HG02763 (cell line): Measurements from ENCODE around the gene XAGE1A.
"Not testable (repeated sequence)": the region's sequence is repeated elsewhere in the genome, so short reads cannot be mapped to it uniquely, and the experiment has no call there.

ENCODE experiments used
- ATAC-seq: cut with Tn5 transposase; IDR thresholded peaks from one replicate; pipeline ENCODE4 v1.9.1; 2021; ENCODE audit warnings: mild to moderate bottlenecking, moderate library complexity; ENCODE audit not compliant: unreplicated experiment

Gene XAGE1A, protein sequence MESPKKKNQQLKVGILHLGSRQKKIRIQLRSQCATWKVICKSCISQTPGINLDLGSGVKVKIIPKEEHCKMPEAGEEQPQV

DNA sequence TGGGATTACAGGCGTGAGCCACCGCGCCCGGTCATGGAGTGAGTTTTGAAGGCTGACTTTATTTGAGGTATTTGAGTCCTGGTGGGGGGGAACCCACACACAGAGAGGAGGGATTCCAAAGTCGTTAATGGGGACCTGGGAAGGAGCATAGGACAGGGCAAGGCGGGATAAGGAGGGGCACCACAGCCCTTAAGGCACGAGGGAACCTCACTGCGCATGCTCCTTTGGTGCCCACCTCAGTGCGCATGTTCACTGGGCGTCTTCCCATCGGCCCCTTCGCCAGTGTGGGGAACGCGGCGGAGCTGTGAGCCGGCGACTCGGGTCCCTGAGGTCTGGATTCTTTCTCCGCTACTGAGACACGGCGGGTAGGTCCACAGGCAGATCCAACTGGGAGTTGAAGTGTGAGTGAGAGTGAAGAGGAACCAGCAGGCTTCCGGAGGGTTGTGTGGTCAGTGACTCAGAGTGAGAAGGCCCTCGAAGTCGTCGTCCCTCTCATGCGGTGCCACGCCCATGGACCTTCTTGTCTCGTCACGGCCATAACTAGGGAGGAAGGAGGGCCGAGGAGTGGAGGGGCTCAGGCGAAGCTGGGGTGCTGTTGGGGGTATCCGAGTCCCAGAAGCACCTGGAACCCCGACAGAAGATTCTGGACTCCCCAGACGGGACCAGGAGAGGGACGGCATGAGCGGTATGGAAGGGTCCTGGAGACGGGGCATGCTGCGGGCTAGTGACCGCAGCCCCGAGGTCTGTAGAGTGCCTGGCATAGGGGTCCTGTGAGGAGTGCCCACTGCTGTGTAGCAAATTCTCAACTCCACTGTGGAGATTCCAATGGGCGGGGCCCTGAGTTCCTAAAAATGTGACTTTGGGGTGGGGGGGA is at the start of gene XAGE1A:
Gene XAGE1A, plus strand, starts transcription at position 264 of the 874 bp plus-strand sequence. CDS start 1,554 bp downstream, outside the sequence.
- not testable (repeated sequence) for ATAC-seq

DNA sequence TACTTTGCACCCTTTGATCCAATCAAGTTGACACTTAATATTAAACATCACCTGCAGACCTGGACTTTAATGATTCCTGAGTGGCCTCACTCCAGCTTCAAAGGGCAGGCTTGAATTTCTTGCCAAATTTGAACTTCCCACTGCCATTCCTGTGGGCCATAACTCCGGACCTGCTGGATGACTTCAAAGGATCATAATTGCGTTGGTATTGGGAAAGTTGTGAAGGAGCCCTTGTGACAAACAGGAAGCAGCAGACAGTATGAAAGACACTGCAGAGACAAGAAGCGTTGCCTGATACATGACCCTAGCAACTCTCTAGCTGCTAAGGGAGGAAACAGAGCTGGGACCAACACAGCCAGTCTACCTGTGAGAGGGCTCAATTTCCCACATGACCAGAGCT is 43.6 kb upstream of the XAGE1A start:
- ATAC-seq: not testable (repeated sequence)

DNA sequence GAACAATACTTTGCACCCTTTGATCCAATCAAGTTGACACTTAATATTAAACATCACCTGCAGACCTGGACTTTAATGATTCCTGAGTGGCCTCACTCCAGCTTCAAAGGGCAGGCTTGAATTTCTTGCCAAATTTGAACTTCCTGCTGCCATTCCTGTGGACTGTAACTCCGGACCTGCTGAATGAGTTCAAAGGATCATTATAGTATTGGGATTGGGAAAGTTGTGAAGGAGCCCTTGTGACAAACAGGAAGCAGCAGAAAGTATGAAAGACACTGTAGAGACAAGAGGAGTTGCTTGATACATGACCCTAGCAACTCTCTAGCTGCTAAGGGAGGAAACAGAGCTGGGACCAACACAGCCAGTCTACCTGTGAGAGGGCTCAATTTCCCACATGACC is 24.3 kb upstream of the XAGE1A start:
- ATAC-seq: not testable (repeated sequence)

DNA sequence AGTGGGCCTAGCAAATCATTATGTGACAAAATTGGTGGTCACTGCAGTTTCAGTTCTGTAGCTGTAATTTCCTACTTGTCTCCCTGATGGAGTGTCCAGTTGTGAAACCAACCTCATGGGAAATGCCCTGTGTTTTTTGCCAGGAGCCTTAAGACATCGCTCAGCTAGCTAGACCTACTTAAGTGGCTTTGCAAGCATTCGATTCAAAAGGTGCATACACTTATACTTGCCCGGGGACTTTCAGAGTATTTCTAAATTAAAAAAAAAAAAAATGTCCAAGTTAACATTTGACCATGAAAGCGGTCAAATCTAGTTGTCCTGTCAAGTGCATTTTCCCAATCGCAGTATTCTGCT is 788 bp downstream of the XAGE1A start:
- ATAC-seq: not testable (repeated sequence)

DNA sequence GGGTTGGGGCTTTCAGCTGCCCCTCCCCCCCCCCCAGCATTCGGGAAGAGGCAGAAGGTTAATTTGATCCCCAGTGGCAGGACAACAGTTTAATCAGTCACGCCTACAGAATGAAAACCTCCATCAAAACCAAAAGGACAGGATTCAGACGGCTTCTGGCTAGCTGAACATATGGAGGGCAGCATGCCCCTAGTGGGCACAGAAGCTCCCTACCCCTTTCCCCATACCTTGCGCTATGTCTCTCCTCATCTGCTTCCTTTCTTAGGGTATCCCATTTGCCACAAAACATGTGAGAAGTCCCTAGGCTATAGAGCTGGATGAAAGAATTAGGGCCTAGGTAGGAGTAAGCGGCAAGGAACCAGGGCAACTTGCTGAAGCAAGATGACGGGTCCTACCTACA is 5.8 kb downstream of the XAGE1A start:
- not testable (repeated sequence) for ATAC-seq

DNA sequence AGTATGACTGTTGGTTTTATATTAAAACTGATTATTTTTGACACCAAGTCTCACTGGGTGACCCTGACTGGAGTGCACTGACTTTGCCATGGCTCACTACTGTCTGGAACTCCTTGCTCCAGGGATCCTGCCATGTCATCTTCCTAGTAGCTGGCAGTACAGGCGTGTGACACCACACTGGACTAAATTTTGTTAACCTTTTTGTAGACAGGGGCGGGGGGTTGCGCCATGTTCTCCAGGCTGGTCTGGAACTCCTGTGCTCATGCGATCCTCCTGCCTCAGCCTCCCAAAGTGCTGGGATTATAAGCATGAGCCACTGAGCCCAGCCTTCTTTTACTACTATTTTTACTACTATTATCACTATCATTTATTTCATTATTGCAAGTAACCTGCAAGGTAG is 8.9 kb downstream of the XAGE1A start:
- no peak for ATAC-seq

DNA sequence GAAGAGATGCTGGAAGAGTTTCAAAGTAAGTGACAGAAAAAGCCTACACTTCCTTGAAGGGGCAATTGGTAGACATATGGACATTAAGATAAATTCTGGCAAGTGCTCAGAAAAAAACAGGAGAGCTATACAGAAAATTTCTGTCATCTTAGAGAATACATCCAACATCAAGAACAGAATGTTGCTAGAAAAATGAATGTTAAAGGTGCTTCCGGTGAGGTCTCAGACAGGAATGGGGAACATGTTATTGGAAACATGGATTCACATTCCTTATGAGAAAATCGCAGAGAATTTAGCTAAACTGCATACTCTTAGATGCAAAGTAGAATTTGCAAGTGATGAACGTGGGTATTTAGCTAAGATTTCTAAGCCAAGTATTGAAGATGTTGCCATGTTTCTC is 11.7 kb downstream of the XAGE1A start:
- ATAC-seq: no peak

DNA sequence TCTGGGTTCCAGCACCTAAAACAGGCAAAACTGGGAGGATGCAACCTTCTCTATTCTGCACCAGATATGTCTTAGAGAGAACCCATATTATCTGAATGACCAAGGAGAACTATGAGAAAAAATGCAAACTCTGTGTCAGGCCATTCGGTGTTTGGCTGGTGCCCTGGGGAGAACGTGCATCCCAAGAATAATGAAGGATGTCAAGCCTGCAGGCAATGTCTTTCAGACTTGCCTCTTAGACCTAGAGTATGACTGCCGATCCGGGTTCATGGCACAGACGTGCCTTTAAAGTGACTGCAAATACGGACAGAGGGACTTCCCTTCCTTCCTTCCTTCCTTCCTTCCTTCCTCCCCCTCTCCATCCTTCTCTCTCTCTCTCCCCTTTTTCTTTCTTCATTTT is 14.3 kb downstream of the XAGE1A start:
- ATAC-seq: no peak

DNA sequence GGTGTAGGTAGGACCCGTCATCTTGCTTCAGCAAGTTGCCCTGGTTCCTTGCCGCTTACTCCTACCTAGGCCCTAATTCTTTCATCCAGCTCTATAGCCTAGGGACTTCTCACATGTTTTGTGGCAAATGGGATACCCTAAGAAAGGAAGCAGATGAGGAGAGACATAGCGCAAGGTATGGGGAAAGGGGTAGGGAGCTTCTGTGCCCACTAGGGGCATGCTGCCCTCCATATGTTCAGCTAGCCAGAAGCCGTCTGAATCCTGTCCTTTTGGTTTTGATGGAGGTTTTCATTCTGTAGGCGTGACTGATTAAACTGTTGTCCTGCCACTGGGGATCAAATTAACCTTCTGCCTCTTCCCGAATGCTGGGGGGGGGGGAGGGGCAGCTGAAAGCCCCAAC is 15.5 kb downstream of the XAGE1A start:
- ATAC-seq: not testable (repeated sequence)

DNA sequence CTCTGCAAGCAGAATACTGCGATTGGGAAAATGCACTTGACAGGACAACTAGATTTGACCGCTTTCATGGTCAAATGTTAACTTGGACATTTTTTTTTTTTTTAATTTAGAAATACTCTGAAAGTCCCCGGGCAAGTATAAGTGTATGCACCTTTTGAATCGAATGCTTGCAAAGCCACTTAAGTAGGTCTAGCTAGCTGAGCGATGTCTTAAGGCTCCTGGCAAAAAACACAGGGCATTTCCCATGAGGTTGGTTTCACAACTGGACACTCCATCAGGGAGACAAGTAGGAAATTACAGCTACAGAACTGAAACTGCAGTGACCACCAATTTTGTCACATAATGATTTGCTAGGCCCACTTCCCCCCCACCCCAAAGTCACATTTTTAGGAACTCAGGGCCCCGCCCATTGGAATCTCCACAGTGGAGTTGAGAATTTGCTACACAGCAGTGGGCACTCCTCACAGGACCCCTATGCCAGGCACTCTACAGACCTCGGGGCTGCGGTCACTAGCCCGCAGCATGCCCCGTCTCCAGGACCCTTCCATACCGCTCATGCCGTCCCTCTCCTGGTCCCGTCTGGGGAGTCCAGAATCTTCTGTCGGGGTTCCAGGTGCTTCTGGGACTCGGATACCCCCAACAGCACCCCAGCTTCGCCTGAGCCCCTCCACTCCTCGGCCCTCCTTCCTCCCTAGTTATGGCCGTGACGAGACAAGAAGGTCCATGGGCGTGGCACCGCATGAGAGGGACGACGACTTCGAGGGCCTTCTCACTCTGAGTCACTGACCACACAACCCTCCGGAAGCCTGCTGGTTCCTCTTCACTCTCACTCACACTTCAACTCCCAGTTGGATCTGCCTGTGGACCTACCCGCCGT is 20.7 kb downstream of the XAGE1A start:
- ATAC-seq: not testable (repeated sequence)

DNA sequence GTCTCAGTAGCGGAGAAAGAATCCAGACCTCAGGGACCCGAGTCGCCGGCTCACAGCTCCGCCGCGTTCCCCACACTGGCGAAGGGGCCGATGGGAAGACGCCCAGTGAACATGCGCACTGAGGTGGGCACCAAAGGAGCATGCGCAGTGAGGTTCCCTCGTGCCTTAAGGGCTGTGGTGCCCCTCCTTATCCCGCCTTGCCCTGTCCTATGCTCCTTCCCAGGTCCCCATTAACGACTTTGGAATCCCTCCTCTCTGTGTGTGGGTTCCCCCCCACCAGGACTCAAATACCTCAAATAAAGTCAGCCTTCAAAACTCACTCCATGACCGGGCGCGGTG is 21.3 kb downstream of the XAGE1A start, which contains the start of gene XAGE1B:
Gene XAGE1B, minus strand, starts transcription at position 77 of the 339 bp plus-strand sequence. CDS start 1,536 bp downstream, outside the sequence.
- not testable (repeated sequence) for ATAC-seq

DNA sequence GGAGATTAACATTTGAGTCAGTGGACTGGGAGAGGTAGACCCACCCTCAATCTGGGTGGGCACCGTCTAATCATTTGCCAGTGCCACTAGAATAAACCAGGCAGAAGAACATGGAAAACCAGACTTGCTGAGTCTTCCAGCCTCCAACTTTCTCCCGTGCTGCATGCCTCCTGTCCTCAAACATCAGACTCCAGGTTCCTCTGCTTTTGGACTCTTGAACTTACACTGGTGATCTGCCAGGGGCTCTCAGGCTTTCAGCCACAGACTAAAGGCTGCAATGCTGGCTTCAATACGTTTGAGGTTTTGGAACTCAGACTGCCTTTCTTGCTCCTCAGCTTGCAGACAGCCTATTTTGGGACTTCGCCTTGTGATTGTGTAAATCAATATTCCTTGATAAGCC is 45.4 kb downstream of the XAGE1A start:
- ATAC-seq: not testable (repeated sequence)

DNA sequence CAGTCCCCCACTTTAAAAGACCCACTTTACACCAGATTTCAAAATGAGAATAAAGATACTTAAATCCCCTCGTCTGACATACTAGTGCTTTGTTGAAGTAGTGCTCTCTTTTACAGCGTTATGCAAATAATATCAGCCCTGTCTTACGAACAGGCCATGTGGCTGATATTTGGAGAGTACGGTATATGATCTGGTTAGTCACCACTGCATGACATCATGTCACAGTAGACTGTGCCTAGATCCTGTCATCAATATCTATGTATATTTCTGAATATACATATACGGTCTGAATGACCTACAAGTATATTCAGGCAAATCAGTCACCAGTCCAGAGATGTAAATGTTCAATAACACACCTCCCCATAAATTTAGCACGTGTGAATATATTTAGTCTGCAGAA is 46.7 kb downstream of the XAGE1A start:
- ATAC-seq: no peak

DNA sequence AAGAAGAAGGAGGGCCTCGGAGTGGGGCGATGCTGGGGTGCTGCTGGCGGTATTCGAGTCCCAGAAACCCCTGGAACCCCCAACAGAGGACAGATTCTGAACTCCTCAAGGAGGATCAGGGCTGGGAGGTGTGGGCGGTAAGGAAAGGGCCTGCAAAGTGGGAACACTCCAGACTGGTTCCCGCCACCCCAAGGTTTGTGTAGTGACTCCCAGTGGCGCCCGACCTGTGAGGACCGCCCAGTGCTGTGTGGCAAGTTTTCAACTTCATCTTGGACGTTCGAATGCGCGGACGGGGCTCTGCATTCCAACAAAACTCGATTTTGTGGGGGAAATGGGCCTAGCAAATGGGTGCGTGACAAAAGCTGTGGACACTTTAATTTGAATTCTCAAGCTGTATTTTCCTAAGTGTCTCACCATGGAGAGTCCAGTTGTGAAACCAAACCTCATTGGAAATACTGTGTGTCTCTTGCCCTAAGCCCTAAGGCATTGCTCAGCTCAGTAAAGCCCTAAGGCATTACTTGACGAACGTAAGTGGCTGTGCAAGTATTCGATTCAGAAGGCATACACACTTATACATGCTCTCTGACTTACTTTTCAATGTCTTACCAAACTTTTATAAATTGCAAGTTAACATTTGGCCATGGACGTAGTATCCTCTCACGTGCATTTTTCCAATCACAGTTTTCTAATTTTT is 48.7 kb downstream of the XAGE1A start:
- ATAC-seq: no peak

DNA sequence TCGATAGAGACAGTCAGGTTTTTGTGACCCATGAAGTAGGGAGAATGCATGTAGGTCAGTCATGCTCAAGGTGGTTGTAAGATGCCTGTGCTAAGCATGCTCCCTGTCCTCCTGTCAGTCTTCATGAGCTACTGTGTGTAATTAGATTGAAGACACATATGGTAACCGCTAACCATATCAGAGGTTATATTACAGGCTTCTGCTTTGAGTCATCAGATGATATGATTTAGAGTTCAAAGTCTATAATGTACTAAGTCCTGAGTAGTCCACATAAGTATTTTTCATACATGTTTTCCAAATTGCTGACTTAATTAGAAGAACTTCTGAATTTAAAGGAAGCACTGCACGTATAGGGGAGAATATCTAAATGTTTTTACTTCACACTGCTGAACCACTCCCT is 53.2 kb downstream of the XAGE1A start:
- ATAC-seq: not testable (repeated sequence)
